ENCODE data around the gene PKDCC.

GRCh38 chr2:42052702-42053481 lies 5.1 kb downstream of the PKDCC start:
- TF ChIP-seq, protein P1, sequence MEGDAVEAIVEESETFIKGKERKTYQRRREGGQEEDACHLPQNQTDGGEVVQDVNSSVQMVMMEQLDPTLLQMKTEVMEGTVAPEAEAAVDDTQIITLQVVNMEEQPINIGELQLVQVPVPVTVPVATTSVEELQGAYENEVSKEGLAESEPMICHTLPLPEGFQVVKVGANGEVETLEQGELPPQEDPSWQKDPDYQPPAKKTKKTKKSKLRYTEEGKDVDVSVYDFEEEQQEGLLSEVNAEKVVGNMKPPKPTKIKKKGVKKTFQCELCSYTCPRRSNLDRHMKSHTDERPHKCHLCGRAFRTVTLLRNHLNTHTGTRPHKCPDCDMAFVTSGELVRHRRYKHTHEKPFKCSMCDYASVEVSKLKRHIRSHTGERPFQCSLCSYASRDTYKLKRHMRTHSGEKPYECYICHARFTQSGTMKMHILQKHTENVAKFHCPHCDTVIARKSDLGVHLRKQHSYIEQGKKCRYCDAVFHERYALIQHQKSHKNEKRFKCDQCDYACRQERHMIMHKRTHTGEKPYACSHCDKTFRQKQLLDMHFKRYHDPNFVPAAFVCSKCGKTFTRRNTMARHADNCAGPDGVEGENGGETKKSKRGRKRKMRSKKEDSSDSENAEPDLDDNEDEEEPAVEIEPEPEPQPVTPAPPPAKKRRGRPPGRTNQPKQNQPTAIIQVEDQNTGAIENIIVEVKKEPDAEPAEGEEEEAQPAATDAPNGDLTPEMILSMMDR (IDR thresholded peaks at IDR 0.05; ENCODE audit: low read depth, low read length): no peak
- no peak for TF ChIP-seq EZH2phosphoT487 (IDR thresholded peaks at IDR 0.05; ENCODE audit: low read depth)
